22Rv1 (cell line): ENCODE results near the gene STAT5B.

Experiments
- ZFX ChIP-seq: fragments of 450-650 bp; IDR thresholded peaks from 2 replicates; pipeline ENCODE4 v1.6.1; 2017; ENCODE audit warnings: antibody characterized with exemption, borderline replicate concordance
- TF ChIP-seq, protein P1 (sequence below): fragments of 450-650 bp; IDR thresholded peaks from 2 replicates; pipeline ENCODE4 v1.5.1; 2017; ENCODE audit warnings: mild to moderate bottlenecking

DNA sequence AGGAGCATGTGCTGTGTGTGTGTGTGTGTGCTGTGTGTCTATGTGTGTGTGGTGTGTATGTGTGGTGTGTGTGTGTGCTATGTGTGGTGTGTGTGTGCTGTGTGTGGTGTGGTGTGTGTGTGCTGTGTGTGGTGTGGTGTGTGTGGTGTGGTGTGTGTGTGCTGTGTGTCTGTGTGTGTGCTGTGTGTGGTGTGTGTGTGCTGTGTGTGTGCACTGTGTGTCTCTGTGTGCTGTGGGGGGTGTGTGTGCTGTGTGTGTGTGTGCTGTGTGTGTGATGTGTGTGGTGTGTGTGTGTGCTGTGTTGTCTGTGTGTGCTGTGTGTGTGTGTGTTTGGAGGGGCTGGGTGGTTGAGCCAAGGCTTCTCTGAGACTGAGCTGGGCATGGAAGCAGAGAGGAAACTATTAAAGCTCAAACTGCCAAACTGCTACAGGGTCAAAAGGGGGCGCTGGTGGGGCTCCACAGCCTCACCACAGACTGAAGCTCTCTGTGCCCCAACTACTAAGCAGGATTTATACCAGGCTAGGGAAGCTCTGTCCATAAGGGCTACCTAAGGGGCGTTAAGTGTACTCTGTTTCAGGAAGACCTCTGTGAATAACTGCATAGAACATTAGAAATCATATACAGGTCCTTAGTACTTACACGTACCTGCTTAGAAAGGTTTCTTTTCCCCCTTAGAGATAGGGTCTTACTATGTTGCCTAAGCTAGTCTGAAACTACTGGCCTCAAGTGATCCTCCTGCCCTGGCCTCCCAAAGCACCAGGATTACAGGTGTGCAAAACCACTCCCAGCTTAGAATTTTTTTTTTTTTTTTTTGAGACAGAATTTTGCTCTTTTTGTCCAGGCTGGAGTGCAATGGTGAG lies 54.1 kb downstream of the STAT5B start:
- TF ChIP-seq, protein P1, sequence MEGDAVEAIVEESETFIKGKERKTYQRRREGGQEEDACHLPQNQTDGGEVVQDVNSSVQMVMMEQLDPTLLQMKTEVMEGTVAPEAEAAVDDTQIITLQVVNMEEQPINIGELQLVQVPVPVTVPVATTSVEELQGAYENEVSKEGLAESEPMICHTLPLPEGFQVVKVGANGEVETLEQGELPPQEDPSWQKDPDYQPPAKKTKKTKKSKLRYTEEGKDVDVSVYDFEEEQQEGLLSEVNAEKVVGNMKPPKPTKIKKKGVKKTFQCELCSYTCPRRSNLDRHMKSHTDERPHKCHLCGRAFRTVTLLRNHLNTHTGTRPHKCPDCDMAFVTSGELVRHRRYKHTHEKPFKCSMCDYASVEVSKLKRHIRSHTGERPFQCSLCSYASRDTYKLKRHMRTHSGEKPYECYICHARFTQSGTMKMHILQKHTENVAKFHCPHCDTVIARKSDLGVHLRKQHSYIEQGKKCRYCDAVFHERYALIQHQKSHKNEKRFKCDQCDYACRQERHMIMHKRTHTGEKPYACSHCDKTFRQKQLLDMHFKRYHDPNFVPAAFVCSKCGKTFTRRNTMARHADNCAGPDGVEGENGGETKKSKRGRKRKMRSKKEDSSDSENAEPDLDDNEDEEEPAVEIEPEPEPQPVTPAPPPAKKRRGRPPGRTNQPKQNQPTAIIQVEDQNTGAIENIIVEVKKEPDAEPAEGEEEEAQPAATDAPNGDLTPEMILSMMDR = peak; percentile 65
- no peak for TF ChIP-seq ZFX
